Loucy (cell line): ENCODE measurements around the gene PITPNC1.

Experiments
- H2AFZ ChIP-seq: fragments of 200-600 bp; sonication (generic); 2 replicates; pipeline ENCODE4 v1.6.0; 2016; ENCODE audit warnings: antibody characterized with exemption, mild to moderate bottlenecking, low read length, moderate library complexity
- H3F3A ChIP-seq: fragments of 200-600 bp; 2 replicates; pipeline ENCODE4 v1.6.0; 2016; ENCODE audit warnings: antibody characterized with exemption, low read depth, mild to moderate bottlenecking
- H3K27me3 ChIP-seq: fragments of 200-600 bp; sonication (generic); 2 replicates; pipeline ENCODE4 v1.6.1; 2014; ENCODE audit warnings: low read length, mild to moderate bottlenecking; ENCODE audit not compliant: insufficient read depth, poor library complexity, severe bottlenecking
- H3K36me3 ChIP-seq: fragments of 200-600 bp; sonication (generic); 2 replicates; pipeline ENCODE4 v1.6.1; 2016; ENCODE audit warnings: low read length; ENCODE audit not compliant: insufficient read depth
- H3K4me1 ChIP-seq: fragments of 200-600 bp; sonication (generic); 2 replicates; pipeline ENCODE4 v1.5.1; 2014; ENCODE audit warnings: low read length, mild to moderate bottlenecking; ENCODE audit not compliant: insufficient read depth, poor library complexity, severe bottlenecking
- H3K4me2 ChIP-seq: fragments of 200-600 bp; sonication (generic); 2 replicates; pipeline ENCODE4 v1.6.0; 2014; ENCODE audit warnings: antibody characterized with exemption, low read length, low read depth, mild to moderate bottlenecking; ENCODE audit not compliant: poor library complexity, severe bottlenecking
- H3K4me3 ChIP-seq: fragments of 200-600 bp; sonication (generic); 2 replicates; pipeline ENCODE4 v1.5.1; 2014; ENCODE audit warnings: low read length, mild to moderate bottlenecking, mixed read lengths; ENCODE audit not compliant: poor library complexity, severe bottlenecking
- H3K79me2 ChIP-seq: fragments of 200-600 bp; sonication (generic); 2 replicates; pipeline ENCODE4 v1.6.1; 2014; ENCODE audit warnings: low read length; ENCODE audit not compliant: insufficient read depth
- H3K9ac ChIP-seq: fragments of 200-600 bp; sonication (generic); 2 replicates; pipeline ENCODE4 v1.6.0; 2014; ENCODE audit warnings: mild to moderate bottlenecking, low read depth, low read length, moderate library complexity; ENCODE audit not compliant: poor library complexity, severe bottlenecking
- H3K9me2 ChIP-seq: fragments of 200-600 bp; sonication (generic); replicated peaks from 2 replicates; pipeline ENCODE4 v1.6.1; 2016; ENCODE audit warnings: low read depth, low read length, mixed read lengths
- H3K9me3 ChIP-seq: fragments of 200-600 bp; sonication (generic); 2 replicates; pipeline ENCODE4 v1.6.1; 2014; ENCODE audit warnings: mild to moderate bottlenecking, antibody characterized with exemption, low read length, low read depth; ENCODE audit not compliant: insufficient read depth
- H4K20me1 ChIP-seq: fragments of 200-600 bp; sonication (generic); 2 replicates; pipeline ENCODE4 v1.6.0; 2014; ENCODE audit warnings: antibody characterized with exemption, low read length, mild to moderate bottlenecking; ENCODE audit not compliant: insufficient read depth, poor library complexity, severe bottlenecking
- EZH2phosphoT487 ChIP-seq: fragments of 200-600 bp; IDR thresholded peaks from 2 replicates; pipeline ENCODE4 v1.6.1; 2018; ENCODE audit warnings: antibody characterized with exemption, mild to moderate bottlenecking, moderate library complexity, borderline replicate concordance
- TF ChIP-seq, protein P1 (sequence below): fragments of 200-600 bp; sonication (generic); conservative IDR thresholded peaks from 2 replicates; pipeline ENCODE4 v1.5.1; 2014; ENCODE audit warnings: mild to moderate bottlenecking, antibody characterized with exemption, low read length

The PITPNC1 gene

DNA sequence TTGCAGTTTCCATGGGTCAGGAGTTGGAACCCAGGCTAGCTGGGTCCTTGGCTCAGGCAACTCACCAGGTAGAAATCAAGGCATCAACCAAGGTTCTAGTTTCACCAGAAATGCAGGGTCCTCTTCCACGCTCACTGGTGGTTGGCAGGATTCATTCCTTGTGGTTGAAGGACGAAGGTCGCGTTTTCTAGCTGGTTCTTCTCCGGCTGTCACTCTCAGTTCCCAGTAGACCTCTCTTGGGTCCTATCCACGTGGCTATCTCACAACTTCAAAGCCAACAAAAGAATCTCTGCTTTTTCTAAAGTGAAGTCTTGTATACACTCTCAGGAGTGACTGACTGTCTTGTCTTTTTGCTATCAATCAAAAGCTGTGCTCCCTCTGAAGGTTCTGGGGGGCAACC lies 194.4 kb downstream of the PITPNC1 start:
- Histone ChIP-seq H3K79me2 (no peaks in the 10 kb centered on the region), H3K9ac (no peak overlapping the region), H3K4me1 (no peaks in the 10 kb centered on the region), H3K9me2 (no peaks in the 10 kb centered on the region), H3F3A (no peaks in the 10 kb centered on the region), H2AFZ (no peak overlapping the region), H3K36me3 (no peaks in the 10 kb centered on the region), H3K27me3 (no peaks in the 10 kb centered on the region), H3K4me2 (no peak overlapping the region), H4K20me1 (no peaks in the 10 kb centered on the region), H3K4me3 (no peak overlapping the region), H3K9me3 (no peaks in the 10 kb centered on the region)
- TF ChIP-seq, protein P1, sequence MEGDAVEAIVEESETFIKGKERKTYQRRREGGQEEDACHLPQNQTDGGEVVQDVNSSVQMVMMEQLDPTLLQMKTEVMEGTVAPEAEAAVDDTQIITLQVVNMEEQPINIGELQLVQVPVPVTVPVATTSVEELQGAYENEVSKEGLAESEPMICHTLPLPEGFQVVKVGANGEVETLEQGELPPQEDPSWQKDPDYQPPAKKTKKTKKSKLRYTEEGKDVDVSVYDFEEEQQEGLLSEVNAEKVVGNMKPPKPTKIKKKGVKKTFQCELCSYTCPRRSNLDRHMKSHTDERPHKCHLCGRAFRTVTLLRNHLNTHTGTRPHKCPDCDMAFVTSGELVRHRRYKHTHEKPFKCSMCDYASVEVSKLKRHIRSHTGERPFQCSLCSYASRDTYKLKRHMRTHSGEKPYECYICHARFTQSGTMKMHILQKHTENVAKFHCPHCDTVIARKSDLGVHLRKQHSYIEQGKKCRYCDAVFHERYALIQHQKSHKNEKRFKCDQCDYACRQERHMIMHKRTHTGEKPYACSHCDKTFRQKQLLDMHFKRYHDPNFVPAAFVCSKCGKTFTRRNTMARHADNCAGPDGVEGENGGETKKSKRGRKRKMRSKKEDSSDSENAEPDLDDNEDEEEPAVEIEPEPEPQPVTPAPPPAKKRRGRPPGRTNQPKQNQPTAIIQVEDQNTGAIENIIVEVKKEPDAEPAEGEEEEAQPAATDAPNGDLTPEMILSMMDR, result no peak
- no peak for TF ChIP-seq EZH2phosphoT487

DNA sequence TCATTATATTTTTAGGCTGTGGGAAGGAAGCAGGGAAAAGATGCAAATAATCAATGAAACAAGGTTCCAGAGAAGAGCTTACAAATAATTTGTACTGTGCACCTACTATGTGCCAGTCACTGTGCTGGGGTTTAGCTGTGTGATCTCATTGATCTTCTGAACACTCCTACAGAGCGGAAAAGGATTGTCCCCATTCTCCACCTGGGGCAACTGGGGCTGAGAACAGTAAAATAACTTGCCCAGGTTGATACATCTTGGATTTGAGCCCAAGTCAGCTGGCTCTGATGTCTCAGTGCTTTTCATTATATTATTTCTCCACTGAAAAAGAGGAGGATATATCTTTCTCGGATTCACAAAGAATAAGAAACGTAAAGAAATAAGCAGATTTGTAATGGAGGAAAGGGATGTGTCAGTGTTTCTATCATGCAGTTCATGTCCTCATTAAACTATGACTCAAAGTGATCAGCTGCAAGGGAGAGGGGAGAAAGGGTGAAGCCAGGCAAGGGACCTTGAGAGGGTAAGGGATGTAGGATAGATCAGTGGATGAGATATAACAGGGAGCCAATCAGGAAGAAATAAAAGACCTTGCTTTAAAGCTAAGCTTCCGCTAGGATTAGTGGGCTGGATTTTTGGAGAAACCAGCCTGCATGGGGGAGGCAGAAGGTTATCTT lies 197.0 kb downstream of the PITPNC1 start:
- no peaks in the 10 kb centered on the region for H3F3A ChIP-seq
- no peaks in the 10 kb centered on the region for H4K20me1 ChIP-seq
- no peaks in the 10 kb centered on the region for H3K9me3 ChIP-seq
- TF ChIP-seq, protein P1, result no peak
- no peak for TF ChIP-seq EZH2phosphoT487
- no peaks in the 10 kb centered on the region for H3K27me3 ChIP-seq
- H2AFZ ChIP-seq, result no peak overlapping the region
- no peaks in the 10 kb centered on the region for H3K79me2 ChIP-seq
- H3K9ac ChIP-seq, result no peak overlapping the region
- H3K4me2 ChIP-seq, result no peak overlapping the region
- no peaks in the 10 kb centered on the region for H3K36me3 ChIP-seq
- H3K9me2 ChIP-seq, result no peaks in the 10 kb centered on the region
- no peaks in the 10 kb centered on the region for H3K4me1 ChIP-seq
- H3K4me3 ChIP-seq, result no peak overlapping the region

DNA sequence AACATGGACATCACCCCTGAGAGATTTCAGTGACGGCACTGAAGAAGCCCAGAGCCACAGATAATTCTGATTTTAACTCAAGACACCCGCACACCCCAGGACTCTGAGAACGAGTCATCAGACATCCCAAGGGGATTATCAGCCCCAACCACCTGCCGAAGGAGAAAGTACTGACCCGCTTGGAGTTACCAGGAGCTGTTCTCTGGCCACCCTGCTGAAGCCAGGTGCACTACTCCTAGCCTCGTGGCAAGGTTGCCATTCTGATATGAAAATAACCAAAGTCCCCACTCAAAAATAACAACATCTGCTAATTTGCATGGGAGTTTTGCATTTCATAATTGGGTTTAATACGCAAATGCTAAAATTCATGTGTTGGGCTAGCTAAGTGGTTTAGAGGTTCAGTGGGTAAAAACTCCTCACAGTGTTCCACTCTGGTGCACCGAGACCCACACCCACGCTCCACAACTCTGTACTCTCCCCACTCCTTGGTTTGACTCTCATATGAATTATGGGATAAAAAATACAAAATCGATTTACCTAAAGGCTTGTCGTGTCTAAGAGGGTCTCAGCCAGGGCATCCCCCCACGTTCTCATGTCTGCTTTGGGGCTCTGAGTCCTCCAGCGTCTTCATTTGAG lies 197.7 kb downstream of the PITPNC1 start:
- Histone ChIP-seq H3K36me3 (no peaks in the 10 kb centered on the region), H3K27me3 (no peaks in the 10 kb centered on the region), H3K9ac (no peak overlapping the region), H3K4me2 (no peak overlapping the region), H3K4me3 (no peak overlapping the region), H3K9me2 (no peaks in the 10 kb centered on the region), H3K79me2 (no peaks in the 10 kb centered on the region), H4K20me1 (no peaks in the 10 kb centered on the region), H3F3A (no peaks in the 10 kb centered on the region), H3K4me1 (no peaks in the 10 kb centered on the region), H2AFZ (no peak overlapping the region), H3K9me3 (no peaks in the 10 kb centered on the region)
- TF ChIP-seq EZH2phosphoT487, result no peak
- TF ChIP-seq, protein P1, result no peak
